ENCODE measurements around the gene SIPA1L2.
A peak's percentile ranks its signal among the peaks of the same experiment; 100 is the strongest.

SIPA1L2 gene

GRCh38 chr1:232594768-232595698, 34.9 kb downstream of the SIPA1L2 start:
- no peak overlapping the region for H2AK5ac ChIP-seq (ENCODE audit: low read length, severe bottlenecking)
- no peak overlapping the region for H2BK120ac ChIP-seq (ENCODE audit: low read depth, low read length)
- peak overlapping the region; percentile 27 for H4K8ac ChIP-seq (ENCODE audit: low read length)
- H4K91ac ChIP-seq (ENCODE audit: low read length): peak overlapping the region; percentile 54
- H3K4ac ChIP-seq (ENCODE audit: low read depth in 1 of 2, low read length in 2 of 2): peak overlapping the region; percentile 32 to 84
- peak overlapping the region; percentile 12 for H2BK15ac ChIP-seq (ENCODE audit: low read depth, poor library complexity, severe bottlenecking)
- H3K79me1 ChIP-seq (replicated peaks; ENCODE audit: low read length, poor library complexity, severe bottlenecking): peaks cover 50% of the 10 kb centered on the region
- no peak overlapping the region for H2BK5ac ChIP-seq (ENCODE audit: low read depth, low read length, poor library complexity, severe bottlenecking)
- no peak overlapping the region for H2AFZ ChIP-seq (ENCODE audit: low read depth, low read length)
- no peak for DNase-seq
- H3K18ac ChIP-seq (ENCODE audit: low read depth in 1 of 2, low read length in 2 of 2): peak overlapping the region; percentile 30 to 75
- no peak overlapping the region for H3K4me3 ChIP-seq (ENCODE audit: insufficient read depth in 1 of 2, low read depth in 1 of 2, low read length in 2 of 2)
- H3K9ac ChIP-seq (ENCODE audit: low read length): no peak overlapping the region
- H3K14ac ChIP-seq (ENCODE audit: low read length in 2 of 2): no peak overlapping the region
- H3K4me1 ChIP-seq (ENCODE audit: control insufficient read depth, insufficient read depth, low read depth, low read length): peaks cover 29% of the 10 kb centered on the region
- WGBS: 72% methylated on average over 8 of the region's 12 CpGs
- no peaks in the 10 kb centered on the region for H3K9me3 ChIP-seq (ENCODE audit: control insufficient read depth, low read length)
- peak overlapping the region; percentile 72 to 94 for H2BK12ac ChIP-seq (ENCODE audit: low read length in 2 of 2)
- H3K23ac ChIP-seq (ENCODE audit: low read length in 2 of 2): peak overlapping the region in 1 of 2 experiments; percentile 23
- H3K4me2 ChIP-seq (ENCODE audit: low read length, poor library complexity, severe bottlenecking): no peak overlapping the region
- peaks cover 0 to 14% of the 10 kb centered on the region in 2 experiments for H3K36me3 ChIP-seq (ENCODE audit: control insufficient read depth in 1 of 2, insufficient read depth in 2 of 2, low read depth in 1 of 2, low read length in 2 of 2)
- H3K27ac ChIP-seq (ENCODE audit: low read length, poor library complexity, severe bottlenecking): no peak overlapping the region
- H3K27me3 ChIP-seq (ENCODE audit: control insufficient read depth in 1 of 2, insufficient read depth in 1 of 2, low read length in 2 of 2): no peaks in the 10 kb centered on the region

GRCh38 chr1:232593717-232594502, 36.0 kb downstream of the SIPA1L2 start:
- Histone ChIP-seq H3K23ac (ENCODE audit: low read length in 2 of 2) (no peak overlapping the region), H3K4me3 (ENCODE audit: insufficient read depth in 1 of 2, low read depth in 1 of 2, low read length in 2 of 2) (no peak overlapping the region), H2BK12ac (ENCODE audit: low read length in 2 of 2) (peak overlapping the region; percentile 38 to 87), H3K27me3 (ENCODE audit: control insufficient read depth in 1 of 2, insufficient read depth in 1 of 2, low read length in 2 of 2) (no peaks in the 10 kb centered on the region), H2AK5ac (ENCODE audit: low read length, severe bottlenecking) (no peak overlapping the region), H2BK15ac (ENCODE audit: low read depth, poor library complexity, severe bottlenecking) (peak overlapping the region; percentile 100), H3K36me3 (ENCODE audit: control insufficient read depth in 1 of 2, insufficient read depth in 2 of 2, low read depth in 1 of 2, low read length in 2 of 2) (peaks cover 0 to 11% of the 10 kb centered on the region in 2 experiments), H4K8ac (ENCODE audit: low read length) (peak overlapping the region; percentile 84), H2AFZ (ENCODE audit: low read depth, low read length) (no peak overlapping the region), H3K4me1 (ENCODE audit: control insufficient read depth, insufficient read depth, low read depth, low read length) (peaks cover 24% of the 10 kb centered on the region), H3K14ac (ENCODE audit: low read length in 2 of 2) (no peak overlapping the region), H3K4ac (ENCODE audit: low read depth in 1 of 2, low read length in 2 of 2) (peak overlapping the region; percentile 24 to 71), H3K9ac (ENCODE audit: low read length) (no peak overlapping the region), H3K79me1 (replicated peaks; ENCODE audit: low read length, poor library complexity, severe bottlenecking) (peaks cover 50% of the 10 kb centered on the region), H3K18ac (ENCODE audit: low read depth in 1 of 2, low read length in 2 of 2) (peak overlapping the region; percentile 40 to 71), H3K9me3 (ENCODE audit: control insufficient read depth, low read length) (no peaks in the 10 kb centered on the region), H2BK5ac (ENCODE audit: low read depth, low read length, poor library complexity, severe bottlenecking) (no peak overlapping the region), H2BK120ac (ENCODE audit: low read depth, low read length) (no peak overlapping the region), H3K27ac (ENCODE audit: low read length, poor library complexity, severe bottlenecking) (no peak overlapping the region), H4K91ac (ENCODE audit: low read length) (peak overlapping the region; percentile 90), H3K4me2 (ENCODE audit: low read length, poor library complexity, severe bottlenecking) (no peak overlapping the region)
- DNase-seq: peak; percentile 73
- 56% methylated on average over 14 of the region's 14 CpGs for WGBS

- Histone ChIP-seq H2AK5ac (ENCODE audit: low read length, severe bottlenecking) (no peak overlapping the region), H3K36me3 (ENCODE audit: control insufficient read depth in 1 of 2, insufficient read depth in 2 of 2, low read depth in 1 of 2, low read length in 2 of 2) (peaks cover 0 to 11% of the 10 kb centered on the region in 2 experiments), H3K9ac (ENCODE audit: low read length) (no peak overlapping the region), H3K18ac (ENCODE audit: low read depth in 1 of 2, low read length in 2 of 2) (peak overlapping the region; percentile 25 to 71), H3K4me1 (ENCODE audit: control insufficient read depth, insufficient read depth, low read depth, low read length) (peaks cover 22% of the 10 kb centered on the region), H2BK5ac (ENCODE audit: low read depth, low read length, poor library complexity, severe bottlenecking) (no peak overlapping the region), H3K4me2 (ENCODE audit: low read length, poor library complexity, severe bottlenecking) (no peak overlapping the region), H2AFZ (ENCODE audit: low read depth, low read length) (no peak overlapping the region), H3K4ac (ENCODE audit: low read depth in 1 of 2, low read length in 2 of 2) (peak overlapping the region in 1 of 2 experiments; percentile 9), H3K9me3 (ENCODE audit: control insufficient read depth, low read length) (no peaks in the 10 kb centered on the region), H3K27ac (ENCODE audit: low read length, poor library complexity, severe bottlenecking) (no peak overlapping the region), H2BK12ac (ENCODE audit: low read length in 2 of 2) (peak overlapping the region; percentile 44 to 85), H4K8ac (ENCODE audit: low read length) (peak overlapping the region; percentile 50), H3K23ac (ENCODE audit: low read length in 2 of 2) (no peak overlapping the region), H3K4me3 (ENCODE audit: insufficient read depth in 1 of 2, low read depth in 1 of 2, low read length in 2 of 2) (no peak overlapping the region), H3K14ac (ENCODE audit: low read length in 2 of 2) (no peak overlapping the region), H3K27me3 (ENCODE audit: control insufficient read depth in 1 of 2, insufficient read depth in 1 of 2, low read length in 2 of 2) (no peaks in the 10 kb centered on the region), H2BK120ac (ENCODE audit: low read depth, low read length) (peak overlapping the region; percentile 39), H3K79me1 (replicated peaks; ENCODE audit: low read length, poor library complexity, severe bottlenecking) (peaks cover 42% of the 10 kb centered on the region), H4K91ac (ENCODE audit: low read length) (peak overlapping the region; percentile 12), H2BK15ac (ENCODE audit: low read depth, poor library complexity, severe bottlenecking) (no peak overlapping the region)
- DNase-seq: no peak
- WGBS: 78% methylated on average over 3 of the region's 3 CpGs
These were observed 38.6 kb downstream of the SIPA1L2 start for GRCh38 chr1:232591344-232591743.

- Histone ChIP-seq H2BK12ac (ENCODE audit: low read length in 2 of 2) (peak overlapping the region in 1 of 2 experiments; percentile 29), H3K79me1 (replicated peaks; ENCODE audit: low read length, poor library complexity, severe bottlenecking) (peaks cover 40% of the 10 kb centered on the region), H3K27ac (ENCODE audit: low read length, poor library complexity, severe bottlenecking) (no peak overlapping the region), H3K9me3 (ENCODE audit: control insufficient read depth, low read length) (no peaks in the 10 kb centered on the region), H3K4me2 (ENCODE audit: low read length, poor library complexity, severe bottlenecking) (no peak overlapping the region), H2BK15ac (ENCODE audit: low read depth, poor library complexity, severe bottlenecking) (no peak overlapping the region), H3K36me3 (ENCODE audit: control insufficient read depth in 1 of 2, insufficient read depth in 2 of 2, low read depth in 1 of 2, low read length in 2 of 2) (peaks cover 0 to 11% of the 10 kb centered on the region in 2 experiments), H2BK5ac (ENCODE audit: low read depth, low read length, poor library complexity, severe bottlenecking) (no peak overlapping the region), H3K27me3 (ENCODE audit: control insufficient read depth in 1 of 2, insufficient read depth in 1 of 2, low read length in 2 of 2) (no peaks in the 10 kb centered on the region), H3K23ac (ENCODE audit: low read length in 2 of 2) (no peak overlapping the region), H2AK5ac (ENCODE audit: low read length, severe bottlenecking) (no peak overlapping the region), H3K14ac (ENCODE audit: low read length in 2 of 2) (no peak overlapping the region), H4K91ac (ENCODE audit: low read length) (no peak overlapping the region), H3K9ac (ENCODE audit: low read length) (no peak overlapping the region), H2AFZ (ENCODE audit: low read depth, low read length) (no peak overlapping the region), H3K4me1 (ENCODE audit: control insufficient read depth, insufficient read depth, low read depth, low read length) (peaks cover 22% of the 10 kb centered on the region), H3K4ac (ENCODE audit: low read depth in 1 of 2, low read length in 2 of 2) (peak overlapping the region in 1 of 2 experiments; percentile 59), H3K18ac (ENCODE audit: low read depth in 1 of 2, low read length in 2 of 2) (peak overlapping the region; percentile 37 to 48), H4K8ac (ENCODE audit: low read length) (no peak overlapping the region), H3K4me3 (ENCODE audit: insufficient read depth in 1 of 2, low read depth in 1 of 2, low read length in 2 of 2) (no peak overlapping the region), H2BK120ac (ENCODE audit: low read depth, low read length) (no peak overlapping the region)
- DNase-seq: no peak
- WGBS: 94% methylated on average over 5 of the region's 5 CpGs
These were observed 39.2 kb downstream of the SIPA1L2 start for GRCh38 chr1:232590744-232591082.

Data from mesenchymal stem cell (in vitro differentiated cells and primary cell).